Measurements from ENCODE around the gene MRFAP1L1. TPM values are rescaled to one million over a fixed set of nuclear protein-coding genes. Genes with fewer than 3 reads are reported as not detected.
"Not testable (repeated sequence)": the region's sequence is repeated elsewhere in the genome, so short reads cannot be mapped to it uniquely, and the experiment has no call there.

Gene MRFAP1L1
- total RNA-seq, 6 donors from 2014 or later: 24.6 to 71.3 (median 50.8) TPM

- Histone ChIP-seq H3K9me3 (no peaks in the 10 kb centered on the region), H3K4me3 (peak overlapping the region; percentile 79 to 91 (median 89)), H3K27ac (peak overlapping the region; percentile 79 to 92 (median 82)), H3K36me3 (peaks cover 0 to 13% (median 0%) of the 10 kb centered on the region in 4 donors), H3K27me3 (no peaks in the 10 kb centered on the region), H3K4me1 (peaks cover 29 to 42% (median 32%) of the 10 kb centered on the region in 4 donors)
- TF ChIP-seq CTCF (IDR thresholded peaks at IDR 0.05) (peak in 2 of 6 experiments; percentile 21 to 32), EP300 (IDR thresholded peaks at IDR 0.05) (no peak), POLR2AphosphoS5 (IDR thresholded peaks at IDR 0.05) (peak; percentile 57 to 88), POLR2A (IDR thresholded peaks at IDR 0.05) (peak in 3 of 4 donors; percentile 0 to 82 (median 78))
- 3 to 4% methylated on average over 15 to 55 of the region's 89 CpGs for WGBS, 2 donors
- DNase-seq (peak; percentile 96 to 99), ATAC-seq (ENCODE audit: low FRiP score in 2 of 2) (peak; percentile 95 to 96)
Measured at GRCh38 chr4:6673660-6674499, 35.8 kb downstream of the MRFAP1L1 start.

- not testable (repeated sequence) for DNase-seq, H3K27me3 ChIP-seq, H3K9me3 ChIP-seq, H3K36me3 ChIP-seq
- Histone ChIP-seq H3K27ac (peak overlapping the region; percentile 79 to 92 (median 82)), H3K4me3 (peak overlapping the region in 3 of 4 donors; percentile 79 to 91 (median 87)), H3K4me1 (peaks cover 29 to 42% (median 32%) of the 10 kb centered on the region in 4 donors)
- peak in 3 of 4 donors; percentile 33 to 73 (median 40) for TF ChIP-seq POLR2A (IDR thresholded peaks at IDR 0.05)
- peak in 1 of 2 donors; percentile 44 for ATAC-seq (ENCODE audit: low FRiP score in 2 of 2)
- WGBS, 2 donors: 23 to 53% methylated on average over 14 of the region's 14 CpGs
Measured at GRCh38 chr4:6673191-6673659, 36.4 kb downstream of the MRFAP1L1 start.

GRCh38 chr4:6672541-6673190 is 37.0 kb downstream of the MRFAP1L1 start:
- Histone ChIP-seq H3K4me1 (peaks cover 29 to 40% (median 31%) of the 10 kb centered on the region in 4 donors), H3K4me3 (peak overlapping the region in 1 of 4 donors; percentile 87), H3K27ac (peak overlapping the region; percentile 79 to 92 (median 82))
- H3K9me3 ChIP-seq; H3K36me3 ChIP-seq; H3K27me3 ChIP-seq; ATAC-seq (ENCODE audit: low FRiP score in 2 of 2): not testable (repeated sequence)
- WGBS, 2 donors: 97 to 98% methylated on average over 23 to 25 of the region's 34 CpGs
- DNase-seq: peak in 1 of 2 donors; percentile 81

- 94 to 96% methylated on average over 19 of the region's 19 CpGs for WGBS, 2 donors
- H3K27ac ChIP-seq: no peak overlapping the region
- TF ChIP-seq EP300 (IDR thresholded peaks at IDR 0.05): no peak
- TF ChIP-seq POLR2AphosphoS5 (IDR thresholded peaks at IDR 0.05): no peak
- no peak for TF ChIP-seq POLR2A (IDR thresholded peaks at IDR 0.05)
- no peak for TF ChIP-seq CTCF (IDR thresholded peaks at IDR 0.05)
Measured at GRCh38 chr4:6672131-6672530, 37.5 kb downstream of the MRFAP1L1 start.

GRCh38 chr4:6671648-6672047 is 38.0 kb downstream of the MRFAP1L1 start:
- 89 to 100% methylated on average over 1 of the region's 1 CpG for WGBS, 2 donors
- no peak for ATAC-seq (ENCODE audit: low FRiP score in 2 of 2)
- peaks cover 0 to 10% (median 0%) of the 10 kb centered on the region in 4 donors for H3K36me3 ChIP-seq
- no peak for DNase-seq
- peaks cover 21 to 30% (median 21%) of the 10 kb centered on the region in 4 donors for H3K4me1 ChIP-seq
- no peaks in the 10 kb centered on the region for H3K9me3 ChIP-seq
- H3K4me3 ChIP-seq: no peak overlapping the region
- TF ChIP-seq EP300 (IDR thresholded peaks at IDR 0.05) (no peak), POLR2A (IDR thresholded peaks at IDR 0.05) (no peak), POLR2AphosphoS5 (IDR thresholded peaks at IDR 0.05) (no peak), CTCF (IDR thresholded peaks at IDR 0.05) (no peak)
- no peak overlapping the region for H3K27ac ChIP-seq
- no peaks in the 10 kb centered on the region for H3K27me3 ChIP-seq

More at GRCh38 chr4:6672131-6672530, 37.5 kb downstream of the MRFAP1L1 start:
- Histone ChIP-seq H3K4me3 (no peak overlapping the region), H3K4me1 (peaks cover 26 to 35% (median 26%) of the 10 kb centered on the region in 4 donors), H3K27me3 (no peaks in the 10 kb centered on the region), H3K36me3 (peaks cover 0 to 10% (median 0%) of the 10 kb centered on the region in 4 donors), H3K9me3 (no peaks in the 10 kb centered on the region)
- no peak for ATAC-seq (ENCODE audit: low FRiP score in 2 of 2)
- no peak for DNase-seq

Measured in upper lobe of left lung (tissue), 6 donors.